A172 (cell line): ENCODE results near the gene SNTB2. TPM values are rescaled to one million over a fixed set of nuclear protein-coding genes. Genes with fewer than 3 reads are reported as not detected.

Source experiments
- DNase-seq: peaks from one replicate; pipeline ENCODE4 v3.0.0-alpha.2; 2015; ENCODE audit warnings: low spot score
- total RNA-seq: library from RNA; depleted of rRNA; stranded (reverse); fragments of >200 nt; shearing (Covaris generic); gene quantifications from 2 replicates; pipeline ENCODE4 v1.2.3, GENCODE V29; 2014; rRNA removed

The SNTB2 gene
- total RNA-seq, 1 experiment from 2014 or later, result 25.4 TPM

- peak; percentile 98 for DNase-seq
These were observed 152.5 kb downstream of the SNTB2 start, which contains the start of the genes COG8 and NIP7 for GRCh38 chr16:69339289-69340094. Gene COG8, minus strand, starts transcription at chr16:69339564. Its CDS starts 12 bp downstream, at chr16:69339552. Gene NIP7, plus strand, starts transcription at chr16:69339772. Its CDS starts 58 bp downstream, at chr16:69339830.

GRCh38 chr16:69340095-69340644 is 153.2 kb downstream of the SNTB2 start:
- no peak for DNase-seq

GRCh38 chr16:69344171-69344570 is 157.2 kb downstream of the SNTB2 start:
- no peak for DNase-seq

- DNase-seq, result no peak
These were observed 159.0 kb downstream of the SNTB2 start for GRCh38 chr16:69345923-69346322.

GRCh38 chr16:69346683-69347082 is 159.7 kb downstream of the SNTB2 start:
- DNase-seq, result no peak

GRCh38 chr16:69348222-69348621 is 161.3 kb downstream of the SNTB2 start:
- DNase-seq, result no peak

GRCh38 chr16:69349536-69349935 is 162.6 kb downstream of the SNTB2 start:
- DNase-seq, result no peak

GRCh38 chr16:69350536-69351133 is 163.7 kb downstream of the SNTB2 start:
- DNase-seq, result no peak

DNA sequence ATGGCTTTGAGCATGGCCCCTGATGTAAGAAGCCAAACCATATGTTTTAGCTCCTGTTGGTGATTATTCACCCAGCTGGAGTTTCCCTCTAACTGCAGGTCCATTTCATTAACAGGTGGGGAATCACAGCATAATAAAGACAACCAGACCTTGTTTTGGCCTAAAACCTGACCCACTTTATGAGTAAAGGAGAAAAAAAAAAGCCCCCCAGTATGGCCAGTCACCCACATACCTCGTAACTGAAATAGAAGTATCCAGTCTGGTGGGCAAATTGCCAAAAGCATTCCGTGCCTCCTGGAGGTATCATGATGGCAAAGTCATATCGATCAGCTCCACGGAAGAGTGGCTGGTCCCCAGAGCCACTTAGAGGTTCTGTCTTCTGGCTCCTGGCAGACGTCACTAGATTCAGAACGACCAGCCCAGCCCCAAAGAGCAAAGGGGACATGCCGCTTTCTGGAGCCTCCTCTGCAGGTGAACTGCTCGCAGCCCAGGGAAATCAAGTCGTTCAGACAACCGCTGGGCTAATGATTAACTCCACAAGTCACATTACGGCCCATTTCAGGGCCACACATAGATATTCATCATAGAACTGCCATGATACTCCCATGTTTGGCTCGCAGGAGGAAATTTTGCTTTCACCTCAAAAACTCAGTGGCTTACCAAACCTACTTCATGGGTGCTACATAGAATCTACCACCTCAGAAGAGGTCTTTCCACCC is 164.5 kb downstream of the SNTB2 start, which contains the start of gene TMED6:
Gene TMED6, minus strand, starts transcription at position 478 of the 719 bp plus-strand sequence. Its CDS starts 33 bp downstream, at position 445.
- no peak for DNase-seq

Other genes starting within 250 kb of the SNTB2 start
- 0.31 and 0.38 TPM in 2 replicates for gene HAS3, start 81.5 kb upstream of the SNTB2 start, total RNA-seq
- gene CHTF8, start 54.6 kb upstream of the SNTB2 start, total RNA-seq, result 30.5 and 36.0 TPM in 2 replicates
- gene UTP4, start 54.5 kb upstream of the SNTB2 start, total RNA-seq, result 28.0 and 30.9 TPM in 2 replicates
- gene VPS4A, start 124.2 kb downstream of the SNTB2 start, total RNA-seq, result 58.0 and 59.3 TPM in 2 replicates
- gene PDF, start 143.4 kb downstream of the SNTB2 start, total RNA-seq, result 44.3 and 68.4 TPM in 2 replicates
- 71.3 and 74.8 TPM in 2 replicates for gene COG8, start 152.4 kb downstream of the SNTB2 start, total RNA-seq
- 42.0 and 48.2 TPM in 2 replicates for gene NIP7, start 152.6 kb downstream of the SNTB2 start, total RNA-seq
- not detected in 2 replicates for gene TMED6, start 164.6 kb downstream of the SNTB2 start, total RNA-seq
- gene TERF2, start 198.8 kb downstream of the SNTB2 start, total RNA-seq, result 11.7 and 17.5 TPM in 2 replicates
- 213 and 231 TPM in 2 replicates for gene CYB5B, start 237.5 kb downstream of the SNTB2 start, total RNA-seq